Endothelial cell of umbilical vein (primary cell): Measurements from ENCODE around the gene DNAI1. TPM values are rescaled to one million over a fixed set of nuclear protein-coding genes. Genes with fewer than 3 reads are reported as not detected.
A peak's percentile ranks its signal among the peaks of the same experiment; 100 is the strongest.

Source experiments
- BruUV-seq: library from RNA; stranded (reverse); fragments of 400-500 nt; replicated peaks from 2 replicates; lab custom pipeline; 2021; lab: Mats Ljungman, UMichigan
- CTCF ChIA-PET: fragments of 300-600, 350-600 bp; sonication (Branson Sonifier 250); formaldehyde crosslinking; loops from one replicate; lab custom pipeline; 2021; ENCODE audit warnings: antibody characterized with exemption, inconsistent platforms; lab: Charles Lee
- POLR2A ChIA-PET: fragments of 300-600, 350-600 bp; sonication (Branson Sonifier 250); formaldehyde crosslinking; loops from one replicate; lab custom pipeline; 2021; ENCODE audit warnings: antibody characterized with exemption, inconsistent platforms; lab: Charles Lee
- DNase-seq: peaks from one replicate; pipeline ENCODE4 v3.0.0-alpha.2; 2011; ENCODE audit warnings: low read depth, low spot score
- FAIRE-seq: peaks from 2 replicates; lab custom pipeline; 2011; peaks lifted over from hg19 to GRCh38; lab: Jason Lieb, UNC
- H2AFZ ChIP-seq: 2 replicates; pipeline ENCODE4 v1.6.0; 2012; ENCODE audit warnings: low read depth, low read length, control low read depth, inconsistent platforms
- H3K27ac ChIP-seq: 2 replicates; pipeline ENCODE4 v1.5.1; 2011; ENCODE audit warnings: low read depth, mild to moderate bottlenecking, control low read depth, low read length, moderate library complexity; ENCODE audit not compliant: insufficient read depth
- H3K27me3 ChIP-seq, 2 experiments: 2 replicates each; pipeline versions ENCODE4 v1.6.0 to v1.6.1; 2011; ENCODE audit warnings: low read length in 2 of 2, mixed read lengths in 1 of 2; ENCODE audit not compliant: control insufficient read depth in 2 of 2, insufficient read depth in 2 of 2
- H3K36me3 ChIP-seq, 2 experiments: 2 replicates in 1 of 2; 3 replicates in 1 of 2; pipeline ENCODE4 v1.5.1; 2011; ENCODE audit warnings: low read length in 2 of 2, mild to moderate bottlenecking in 1 of 2, moderate library complexity in 1 of 2; ENCODE audit not compliant: control insufficient read depth in 2 of 2, insufficient read depth in 2 of 2; ENCODE audit errors: extremely low read depth in 1 of 2
- H3K4me1 ChIP-seq: 3 replicates; pipeline ENCODE4 v1.5.1; 2011; ENCODE audit warnings: mild to moderate bottlenecking, low read length; ENCODE audit not compliant: control insufficient read depth, insufficient read depth; ENCODE audit errors: extremely low read depth
- H3K4me2 ChIP-seq: 2 replicates; pipeline ENCODE4 v1.6.1; 2011; ENCODE audit warnings: low read length, control low read depth, mixed read lengths; ENCODE audit not compliant: insufficient read depth
- H3K4me3 ChIP-seq, 3 experiments: fragments of 200-600 bp in 1 of 3; sonication (generic), shearing (Covaris generic) in 1 of 3; replicated peaks in 1 of 3; 2 replicates each; pipeline ENCODE4 v1.5.1; 2011 to 2016; ENCODE audit warnings: control low read depth in 3 of 3, low read length in 3 of 3, mild to moderate bottlenecking in 2 of 3, inconsistent platforms in 1 of 3, low read depth in 1 of 3, moderate library complexity in 1 of 3; ENCODE audit not compliant: insufficient read depth in 1 of 3
- H3K79me2 ChIP-seq: 2 replicates; pipeline ENCODE4 v1.6.0; 2012; ENCODE audit warnings: low read length, inconsistent platforms; ENCODE audit not compliant: control insufficient read depth, insufficient read depth
- H3K9ac ChIP-seq: replicated peaks from 2 replicates; pipeline ENCODE3; 2011; ENCODE audit warnings: low read length, control low read depth; ENCODE audit not compliant: insufficient read depth; ENCODE audit errors: extremely low read depth
- H3K9me1 ChIP-seq: replicated peaks from 3 replicates; pipeline ENCODE4 v1.6.0; 2011; ENCODE audit warnings: mild to moderate bottlenecking, low read length; ENCODE audit not compliant: control insufficient read depth, insufficient read depth; ENCODE audit errors: extremely low read depth
- H3K9me3 ChIP-seq: replicated peaks from 2 replicates; pipeline ENCODE4 v1.5.1; 2012; ENCODE audit warnings: low read length, inconsistent platforms; ENCODE audit not compliant: control insufficient read depth, insufficient read depth
- H4K20me1 ChIP-seq: replicated peaks from 2 replicates; pipeline ENCODE3; 2011; ENCODE audit warnings: mild to moderate bottlenecking, low read length; ENCODE audit not compliant: control insufficient read depth, insufficient read depth; ENCODE audit errors: extremely low read depth
- FOS ChIP-seq: IDR thresholded peaks from 2 replicates; pipeline ENCODE4 v1.6.1; 2011; ENCODE audit warnings: mild to moderate bottlenecking, low read length, moderate library complexity, borderline replicate concordance; ENCODE audit not compliant: insufficient read depth
- GATA2 ChIP-seq: IDR thresholded peaks from 2 replicates; pipeline ENCODE4 v1.7.0; 2011; ENCODE audit warnings: low read depth, mild to moderate bottlenecking, moderate library complexity, mixed read lengths, low read length; ENCODE audit not compliant: insufficient read length, insufficient read depth
- JUN ChIP-seq: IDR thresholded peaks from 2 replicates; pipeline ENCODE4 v1.6.1; 2011; ENCODE audit warnings: borderline replicate concordance, low read depth; ENCODE audit not compliant: insufficient read length, insufficient read depth
- MAX ChIP-seq: IDR thresholded peaks from 2 replicates; pipeline ENCODE4 v1.6.1; 2011; ENCODE audit not compliant: insufficient read depth, insufficient read length
- MYC ChIP-seq: IDR thresholded peaks from one replicate; pipeline ENCODE4 v1.6.1; 2011; ENCODE audit warnings: mild to moderate bottlenecking, low read depth, low read length
- dilution Hi-C: fragments of 300-500 bp; cut with MboI; formaldehyde crosslinking; loops from one replicate; pipeline ENCODE4 v1.15.0; 2019; ENCODE audit warnings: low sequenced_read_pairs; ENCODE audit not compliant: extremely low pct_ligation_motif_present
- intact Hi-C: fragments of 100-400 bp; cut with micrococcal nuclease; formaldehyde crosslinking; loops from one replicate; pipeline ENCODE4 v1.10.0; 2022
- polyA plus RNA-seq, 4 experiments: library from polyadenylated mRNA; depleted of rRNA in 3 of 4; stranded (reverse) in 3 of 4; unstranded in 1 of 4; fragments of >200 nt; gene quantifications; 2 replicates each; pipeline versions ENCODE4 v1.2.1 to v1.2.3, GENCODE V29; 2011 to 2012; ENCODE audit warnings: missing spikeins in 1 of 4
- total RNA-seq: library from RNA; stranded (reverse); gene quantifications from 2 replicates; pipeline ENCODE4 v1.2.3, GENCODE V29; 2021
- TF ChIP-seq, protein P1 (sequence below), 2 donors: IDR thresholded peaks; 1 replicate in 1 of 2; 2 replicates in 1 of 2; pipeline ENCODE4 v1.5.1; 2011; ENCODE audit warnings: low read length in 2 of 2, mild to moderate bottlenecking in 2 of 2, moderate library complexity in 2 of 2, control low read depth in 1 of 2, inconsistent platforms in 1 of 2, low read depth in 1 of 2; ENCODE audit not compliant: insufficient read depth in 1 of 2; ENCODE audit errors: extremely low read depth in 1 of 2

The DNAI1 gene
- total and polyA plus RNA-seq, 2 donors (not counting 3 experiments of a cell fraction or from before 2014, with no cell fraction given): not detected

DNA sequence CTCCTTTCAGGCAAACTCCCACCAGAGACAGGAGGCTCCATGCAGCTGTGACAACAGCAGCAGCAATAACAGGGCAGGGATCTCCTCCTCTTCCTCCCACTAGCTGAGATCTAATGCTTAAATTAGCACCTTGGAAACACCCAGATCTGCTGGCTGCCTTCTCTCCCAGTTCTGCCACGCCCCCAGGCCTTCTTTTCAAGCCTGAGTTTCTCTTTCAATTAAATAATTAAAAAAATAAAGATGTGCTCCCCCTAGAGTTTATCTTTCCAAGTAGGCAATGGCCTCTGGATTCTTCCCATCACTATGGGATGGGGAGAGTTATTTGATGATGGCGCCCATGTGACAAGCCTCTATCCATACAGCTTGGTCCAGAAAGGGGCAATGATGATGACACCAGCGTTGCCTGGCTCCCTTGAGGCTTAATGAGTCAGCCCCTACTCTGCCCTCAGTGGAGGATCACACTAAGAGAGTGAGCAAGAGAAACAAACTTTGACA lies 4.0 kb upstream of the DNAI1 start:
- H3K9me1 ChIP-seq: no peaks in the 10 kb centered on the region
- BruUV-seq: no TSS peak
- no peak for FAIRE-seq
- no peak overlapping the region for H3K27ac ChIP-seq
- TF ChIP-seq FOS (no peak), JUN (no peak), GATA2 (no peak), MYC (no peak), MAX (no peak)
- TF ChIP-seq, protein P1, sequence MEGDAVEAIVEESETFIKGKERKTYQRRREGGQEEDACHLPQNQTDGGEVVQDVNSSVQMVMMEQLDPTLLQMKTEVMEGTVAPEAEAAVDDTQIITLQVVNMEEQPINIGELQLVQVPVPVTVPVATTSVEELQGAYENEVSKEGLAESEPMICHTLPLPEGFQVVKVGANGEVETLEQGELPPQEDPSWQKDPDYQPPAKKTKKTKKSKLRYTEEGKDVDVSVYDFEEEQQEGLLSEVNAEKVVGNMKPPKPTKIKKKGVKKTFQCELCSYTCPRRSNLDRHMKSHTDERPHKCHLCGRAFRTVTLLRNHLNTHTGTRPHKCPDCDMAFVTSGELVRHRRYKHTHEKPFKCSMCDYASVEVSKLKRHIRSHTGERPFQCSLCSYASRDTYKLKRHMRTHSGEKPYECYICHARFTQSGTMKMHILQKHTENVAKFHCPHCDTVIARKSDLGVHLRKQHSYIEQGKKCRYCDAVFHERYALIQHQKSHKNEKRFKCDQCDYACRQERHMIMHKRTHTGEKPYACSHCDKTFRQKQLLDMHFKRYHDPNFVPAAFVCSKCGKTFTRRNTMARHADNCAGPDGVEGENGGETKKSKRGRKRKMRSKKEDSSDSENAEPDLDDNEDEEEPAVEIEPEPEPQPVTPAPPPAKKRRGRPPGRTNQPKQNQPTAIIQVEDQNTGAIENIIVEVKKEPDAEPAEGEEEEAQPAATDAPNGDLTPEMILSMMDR (IDR thresholded peaks at IDR 0.05; ENCODE audit: extremely low read depth in 1 of 2, insufficient read depth in 1 of 2, low read depth in 1 of 2, low read length in 2 of 2): peak in 1 of 2 donors; percentile 9
- peaks cover 27% of the 10 kb centered on the region for H3K4me1 ChIP-seq
- H3K27me3 ChIP-seq: no peaks in the 10 kb centered on the region
- H2AFZ ChIP-seq: no peak overlapping the region
- CTCF ChIA-PET: interaction anchor here (0.6 to 6.3 kb wide), 9 partner anchors 8 to 149 kb away, joined by 3 to 37 read pairs (median 4); no protein-coding TSS in a partner anchor
- H3K9ac ChIP-seq: no peak overlapping the region
- dilution Hi-C loops: no loop called here
- no peaks in the 10 kb centered on the region for H3K9me3 ChIP-seq
- H3K4me2 ChIP-seq: no peak overlapping the region
- intact Hi-C loops: loop anchor here (5.0 kb wide), 1 partner anchor 158 kb away; the partner anchor contains the start of gene RPP25L
- POLR2A ChIA-PET: no interaction called here
- no peak overlapping the region for H3K4me3 ChIP-seq
- H3K79me2 ChIP-seq: peaks cover 55% of the 10 kb centered on the region
- no peak for DNase-seq
- no peaks in the 10 kb centered on the region for H3K36me3 ChIP-seq
- peaks cover 3% of the 10 kb centered on the region for H4K20me1 ChIP-seq
